GM13976 (cell line): ENCODE results near the gene INTS6.

Source experiments
- DNase-seq: peaks from one replicate; pipeline ENCODE4 v3.0.0; 2012; ENCODE audit warnings: low spot score
- in situ Hi-C: fragments of 300-500 bp; cut with MboI; formaldehyde crosslinking; loops from one replicate; pipeline ENCODE4 v1.12.0; 2022; ENCODE audit warnings: low sequenced_read_pairs, mixed read lengths, inconsistent platforms; ENCODE audit not compliant: unreplicated experiment
- TF ChIP-seq, protein P1 (sequence below): IDR thresholded peaks from 2 replicates; pipeline ENCODE4 v1.5.1; 2012; ENCODE audit warnings: borderline replicate concordance, mild to moderate bottlenecking; ENCODE audit not compliant: insufficient read depth; ENCODE audit errors: extremely low read depth, missing control alignments, control extremely low read depth

Gene INTS6

DNA sequence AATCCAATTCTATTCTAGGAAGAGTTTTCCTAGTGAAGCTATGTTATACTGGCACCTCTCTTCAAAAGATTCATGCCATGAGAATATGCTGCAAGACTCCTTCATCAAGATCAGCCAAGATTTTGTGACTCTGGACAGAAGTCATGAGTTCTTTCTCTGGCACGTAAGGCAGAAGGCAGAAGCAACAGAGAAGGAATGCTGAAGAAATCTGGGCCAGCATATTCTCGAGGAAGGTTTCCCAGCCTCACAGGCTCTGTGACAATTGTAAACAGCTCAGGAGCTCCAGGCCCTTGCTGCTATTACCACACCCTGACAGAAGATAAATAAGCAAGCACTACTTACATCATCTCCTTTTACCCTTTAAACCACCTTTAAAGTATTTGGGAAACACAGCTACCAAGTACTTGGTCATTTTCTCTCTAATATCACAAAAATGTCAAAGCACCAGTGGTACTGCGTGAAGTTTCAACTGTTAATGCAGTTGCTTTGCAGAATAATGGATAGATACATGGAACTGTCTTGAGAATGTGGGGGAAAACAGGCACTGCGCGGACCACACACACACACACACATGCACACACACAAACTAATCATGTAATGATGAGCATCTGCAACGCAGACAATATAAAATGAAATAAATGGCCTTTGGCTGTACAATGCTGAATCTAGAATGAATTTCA is 55.4 kb downstream of the INTS6 start:
- TF ChIP-seq, protein P1, sequence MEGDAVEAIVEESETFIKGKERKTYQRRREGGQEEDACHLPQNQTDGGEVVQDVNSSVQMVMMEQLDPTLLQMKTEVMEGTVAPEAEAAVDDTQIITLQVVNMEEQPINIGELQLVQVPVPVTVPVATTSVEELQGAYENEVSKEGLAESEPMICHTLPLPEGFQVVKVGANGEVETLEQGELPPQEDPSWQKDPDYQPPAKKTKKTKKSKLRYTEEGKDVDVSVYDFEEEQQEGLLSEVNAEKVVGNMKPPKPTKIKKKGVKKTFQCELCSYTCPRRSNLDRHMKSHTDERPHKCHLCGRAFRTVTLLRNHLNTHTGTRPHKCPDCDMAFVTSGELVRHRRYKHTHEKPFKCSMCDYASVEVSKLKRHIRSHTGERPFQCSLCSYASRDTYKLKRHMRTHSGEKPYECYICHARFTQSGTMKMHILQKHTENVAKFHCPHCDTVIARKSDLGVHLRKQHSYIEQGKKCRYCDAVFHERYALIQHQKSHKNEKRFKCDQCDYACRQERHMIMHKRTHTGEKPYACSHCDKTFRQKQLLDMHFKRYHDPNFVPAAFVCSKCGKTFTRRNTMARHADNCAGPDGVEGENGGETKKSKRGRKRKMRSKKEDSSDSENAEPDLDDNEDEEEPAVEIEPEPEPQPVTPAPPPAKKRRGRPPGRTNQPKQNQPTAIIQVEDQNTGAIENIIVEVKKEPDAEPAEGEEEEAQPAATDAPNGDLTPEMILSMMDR: no peak
- in situ Hi-C loops: no loop called here
- DNase-seq: no peak

DNA sequence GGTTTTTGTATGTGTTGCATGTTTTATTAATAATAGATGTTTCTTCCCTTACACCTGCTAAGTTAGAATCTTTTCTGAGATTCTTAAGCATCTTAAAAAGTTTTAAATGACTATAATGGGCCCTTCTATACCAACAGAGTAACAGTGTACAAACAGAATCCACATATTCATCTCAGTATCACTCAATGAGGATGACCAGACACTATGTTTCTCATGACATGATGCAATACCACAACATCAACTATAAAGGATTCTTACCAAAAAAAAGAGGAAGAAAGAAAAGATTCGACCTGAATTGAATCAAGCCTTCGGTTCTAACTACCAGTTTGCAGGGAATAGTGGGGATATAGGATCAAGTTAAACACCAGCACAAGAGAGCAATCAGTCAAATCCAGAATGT is 56.5 kb downstream of the INTS6 start:
- in situ Hi-C loops: no loop called here
- peak; percentile 38 for DNase-seq
- TF ChIP-seq, protein P1: no peak

DNA sequence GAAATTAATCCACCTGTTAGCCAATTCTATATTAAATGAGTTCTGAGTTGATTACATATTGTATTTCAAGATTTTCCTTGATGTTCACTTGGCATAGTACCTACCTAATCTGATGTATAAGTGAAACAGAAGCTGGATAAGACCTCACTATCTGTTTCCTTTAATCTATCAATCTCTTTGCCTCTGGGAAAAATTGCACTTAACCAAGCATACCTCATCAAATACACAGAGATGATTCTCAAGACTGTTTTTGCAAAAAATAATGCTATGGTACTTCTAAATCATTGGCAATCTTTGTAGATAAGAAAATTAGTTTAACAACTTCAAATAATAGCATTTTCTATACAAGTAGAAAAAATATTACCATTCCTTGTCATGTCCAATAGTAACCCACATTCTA is 58.1 kb downstream of the INTS6 start:
- DNase-seq: no peak
- in situ Hi-C loops: no loop called here
- TF ChIP-seq, protein P1: no peak

DNA sequence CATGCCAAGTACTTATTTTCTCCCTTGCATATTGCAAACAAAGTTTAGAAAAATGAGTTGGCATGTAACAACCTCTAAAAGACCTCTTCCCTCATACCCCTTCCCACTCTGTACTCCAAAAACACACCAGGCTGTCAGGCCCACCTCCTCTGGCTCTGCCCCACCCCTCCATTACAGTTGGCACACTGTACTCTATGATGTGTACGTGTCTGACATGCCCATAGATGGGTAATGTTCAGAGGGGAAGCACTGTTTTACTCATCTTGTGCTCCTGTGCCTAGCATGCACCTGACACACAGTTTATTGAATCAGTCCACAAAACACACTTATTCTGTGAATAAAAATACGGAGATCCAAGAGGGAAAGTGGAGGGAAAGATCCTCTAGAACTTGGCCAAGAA is 67.7 kb downstream of the INTS6 start:
- DNase-seq: no peak
- in situ Hi-C loops: no loop called here
- TF ChIP-seq, protein P1: no peak

DNA sequence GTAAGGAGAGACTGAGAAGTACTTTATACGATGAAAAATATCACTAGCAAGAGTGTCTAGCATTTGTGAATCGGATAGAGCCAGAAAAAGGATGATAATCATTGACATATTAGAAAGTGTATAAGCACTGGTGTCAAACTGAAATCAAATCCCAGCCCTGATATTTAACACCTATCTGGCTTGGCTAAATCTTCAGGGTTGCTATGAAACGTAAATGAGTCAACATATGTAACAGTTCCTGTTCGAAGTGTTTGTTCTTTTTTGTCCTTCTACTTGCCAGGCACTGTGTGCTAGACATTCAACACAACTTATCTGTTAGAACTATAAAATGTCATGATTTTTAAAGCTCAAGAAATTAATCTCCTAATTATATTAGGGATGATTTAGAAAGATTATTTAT is 72.6 kb downstream of the INTS6 start:
- in situ Hi-C loops: no loop called here
- DNase-seq: no peak
- TF ChIP-seq, protein P1: no peak

DNA sequence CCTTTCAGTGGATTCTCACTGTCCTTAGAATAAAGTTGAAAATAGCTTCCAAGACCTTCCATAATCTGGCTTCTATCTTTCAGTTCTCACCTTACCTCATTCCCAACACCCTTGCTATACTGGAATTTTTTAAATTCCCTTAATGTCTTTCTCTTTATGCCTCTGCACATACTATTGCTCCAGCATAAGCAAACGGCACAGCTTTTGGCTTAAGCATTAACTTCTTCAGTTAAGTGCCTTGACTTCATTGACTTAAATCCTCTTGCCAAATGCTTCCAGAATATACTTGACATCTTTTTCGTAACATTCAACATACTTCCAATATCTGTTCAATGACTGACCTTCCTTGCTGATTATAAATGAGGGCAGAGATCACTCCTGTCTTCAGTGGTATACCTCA is 79.4 kb downstream of the INTS6 start:
- TF ChIP-seq, protein P1: no peak
- no peak for DNase-seq
- in situ Hi-C loops: no loop called here
